MG63 (cell line): ENCODE results near the gene FBLIM1. TPM values are rescaled to one million over a fixed set of nuclear protein-coding genes. Genes with fewer than 3 reads are reported as not detected.
"Not testable (repeated sequence)": the region's sequence is repeated elsewhere in the genome, so short reads cannot be mapped to it uniquely, and the experiment has no call there.

Experiments
- DNase-seq: peaks from one replicate; pipeline ENCODE4 v3.0.0-alpha.2; 2020
- H3K27me3 ChIP-seq: fragments of 250-450 bp; sonication (Bioruptor Pico); 2 replicates; pipeline ENCODE4 v1.5.1; 2020; ENCODE audit warnings: mild to moderate bottlenecking, moderate library complexity
- H3K36me3 ChIP-seq: fragments of 250-450 bp; sonication (Bioruptor Pico); 2 replicates; pipeline ENCODE4 v1.5.1; 2020; ENCODE audit warnings: mild to moderate bottlenecking, moderate library complexity
- H3K4me3 ChIP-seq: fragments of 250-450 bp; sonication (Bioruptor Pico); 2 replicates; pipeline ENCODE4 v1.5.1; 2020; ENCODE audit warnings: mild to moderate bottlenecking, moderate library complexity
- H3K9me3 ChIP-seq: fragments of 250-450 bp; sonication (Bioruptor Pico); 2 replicates; pipeline ENCODE4 v1.5.1; 2020; ENCODE audit warnings: mild to moderate bottlenecking, moderate library complexity
- total RNA-seq: library from RNA; depleted of rRNA; stranded (reverse); fragments of >200 nt; shearing (Covaris generic); gene quantifications from 2 replicates; pipeline ENCODE4 v1.2.3, GENCODE V29; 2014; ENCODE audit warnings: low replicate concordance

Gene FBLIM1
- total RNA-seq, 1 experiment from 2014 or later, result 23.1 TPM

- Histone ChIP-seq H3K27me3 (no peaks in the 10 kb centered on the region), H3K36me3 (no peaks in the 10 kb centered on the region; the same call in none of the 2 replicates), H3K4me3 (no peak overlapping the region), H3K9me3 (no peaks in the 10 kb centered on the region)
- DNase-seq, result no peak
Observed at GRCh38 chr1:15775706-15776105, 17.1 kb downstream of the FBLIM1 start.

- Histone ChIP-seq H3K9me3 (no peaks in the 10 kb centered on the region), H3K27me3 (no peaks in the 10 kb centered on the region), H3K4me3 (no peak overlapping the region), H3K36me3 (no peaks in the 10 kb centered on the region; the same call in none of the 2 replicates)
- DNase-seq, result no peak
Observed at GRCh38 chr1:15777909-15778707, 19.5 kb downstream of the FBLIM1 start.

GRCh38 chr1:15785683-15786082 lies 27.1 kb downstream of the FBLIM1 start:
- DNase-seq, result no peak
- Histone ChIP-seq H3K36me3 (no peaks in the 10 kb centered on the region), H3K9me3 (no peaks in the 10 kb centered on the region), H3K4me3 (no peak overlapping the region), H3K27me3 (no peaks in the 10 kb centered on the region)

- peak; percentile 91 for DNase-seq
Observed at GRCh38 chr1:15786581-15786980, 28.0 kb downstream of the FBLIM1 start.

GRCh38 chr1:15788624-15789301 lies 30.2 kb downstream of the FBLIM1 start:
- no peak overlapping the region for H3K4me3 ChIP-seq
- DNase-seq, result peak; percentile 74
- no peaks in the 10 kb centered on the region for H3K9me3 ChIP-seq
- H3K36me3 ChIP-seq, result no peaks in the 10 kb centered on the region
- H3K27me3 ChIP-seq, result no peaks in the 10 kb centered on the region

More at GRCh38 chr1:15786581-15786980, 28.0 kb downstream of the FBLIM1 start:
- Histone ChIP-seq H3K27me3 (no peaks in the 10 kb centered on the region), H3K9me3 (no peaks in the 10 kb centered on the region), H3K36me3 (no peaks in the 10 kb centered on the region), H3K4me3 (no peak overlapping the region)

- Histone ChIP-seq H3K9me3 (no peaks in the 10 kb centered on the region), H3K27me3 (no peaks in the 10 kb centered on the region), H3K4me3 (no peak overlapping the region), H3K36me3 (no peaks in the 10 kb centered on the region)
- no peak for DNase-seq
Observed at GRCh38 chr1:15796086-15796462, 37.5 kb downstream of the FBLIM1 start.

GRCh38 chr1:15797614-15798390 lies 39.2 kb downstream of the FBLIM1 start:
- Histone ChIP-seq H3K4me3 (no peak overlapping the region), H3K27me3 (no peaks in the 10 kb centered on the region), H3K36me3 (no peaks in the 10 kb centered on the region), H3K9me3 (no peaks in the 10 kb centered on the region)
- DNase-seq, result peak; percentile 41

GRCh38 chr1:15799004-15799867 lies 40.6 kb downstream of the FBLIM1 start:
- no peak overlapping the region for H3K4me3 ChIP-seq
- no peaks in the 10 kb centered on the region for H3K27me3 ChIP-seq
- H3K36me3 ChIP-seq, result no peaks in the 10 kb centered on the region
- H3K9me3 ChIP-seq, result no peaks in the 10 kb centered on the region
- DNase-seq, result peak; percentile 99

GRCh38 chr1:15799928-15800835 lies 41.6 kb downstream of the FBLIM1 start:
- DNase-seq, result peak; percentile 94

GRCh38 chr1:15802234-15802965 lies 43.8 kb downstream of the FBLIM1 start:
- peak; percentile 47 for DNase-seq
- Histone ChIP-seq H3K4me3 (no peak overlapping the region), H3K27me3 (no peaks in the 10 kb centered on the region), H3K9me3 (no peaks in the 10 kb centered on the region), H3K36me3 (no peaks in the 10 kb centered on the region)

More at GRCh38 chr1:15799928-15800835, 41.6 kb downstream of the FBLIM1 start:
- H3K36me3 ChIP-seq, result no peaks in the 10 kb centered on the region
- H3K4me3 ChIP-seq, result no peak overlapping the region; the same call in 1 of the 2 replicates
- H3K27me3 ChIP-seq, result no peaks in the 10 kb centered on the region
- H3K9me3 ChIP-seq, result no peaks in the 10 kb centered on the region

- DNase-seq, result no peak
- H3K36me3 ChIP-seq, result no peaks in the 10 kb centered on the region
- H3K4me3 ChIP-seq, result no peak overlapping the region
- H3K9me3 ChIP-seq, result no peaks in the 10 kb centered on the region
- H3K27me3 ChIP-seq, result no peaks in the 10 kb centered on the region
Observed at GRCh38 chr1:15803380-15803779, 44.8 kb downstream of the FBLIM1 start.

- DNase-seq, result no peak
- H3K27me3 ChIP-seq, result no peaks in the 10 kb centered on the region
- H3K36me3 ChIP-seq, result no peaks in the 10 kb centered on the region
- no peaks in the 10 kb centered on the region for H3K9me3 ChIP-seq
- H3K4me3 ChIP-seq, result no peak overlapping the region
Observed at GRCh38 chr1:15804060-15804459, 45.5 kb downstream of the FBLIM1 start.

- no peaks in the 10 kb centered on the region for H3K36me3 ChIP-seq
- no peak for DNase-seq
- H3K9me3 ChIP-seq, result no peaks in the 10 kb centered on the region
- no peak overlapping the region for H3K4me3 ChIP-seq
- no peaks in the 10 kb centered on the region for H3K27me3 ChIP-seq
Observed at GRCh38 chr1:15807121-15807520, 48.5 kb downstream of the FBLIM1 start.

GRCh38 chr1:15807549-15807948 lies 49.0 kb downstream of the FBLIM1 start, which contains the start of gene UQCRHL:
UQCRHL (minus strand) TSS chr1:15807649; CDS start chr1:15807649, 0 bp downstream.
- not testable (repeated sequence) for H3K36me3 ChIP-seq, DNase-seq, H3K4me3 ChIP-seq, H3K27me3 ChIP-seq, H3K9me3 ChIP-seq

GRCh38 chr1:15808955-15809354 lies 50.4 kb downstream of the FBLIM1 start:
- Histone ChIP-seq H3K27me3 (no peaks in the 10 kb centered on the region), H3K36me3 (no peaks in the 10 kb centered on the region), H3K9me3 (no peaks in the 10 kb centered on the region), H3K4me3 (no peak overlapping the region)
- DNase-seq, result no peak
